Neural progenitor cell (in vitro differentiated cells): ENCODE data around the gene GALNT2. TPM values are rescaled to one million over a fixed set of nuclear protein-coding genes. Genes with fewer than 3 reads are reported as not detected.
A peak's percentile ranks its signal among the peaks of the same experiment; 100 is the strongest.

Experiments
- DNase-seq: peaks from one replicate; pipeline ENCODE4 v3.0.0-alpha.2; 2016; ENCODE audit warnings: low spot score
- H2AFZ ChIP-seq: fragments of 200-600 bp; sonication (generic); replicated peaks from 2 replicates; pipeline ENCODE4 v1.6.1; 2016; ENCODE audit warnings: antibody characterized with exemption
- H3F3A ChIP-seq: fragments of 200-600 bp; sonication (generic); 2 replicates; pipeline ENCODE4 v1.6.1; 2016; ENCODE audit warnings: antibody characterized with exemption, low read depth
- H3K27ac ChIP-seq: fragments of 200-600 bp; sonication (generic); 2 replicates; pipeline ENCODE4 v1.5.1; 2016; ENCODE audit warnings: mild to moderate bottlenecking
- H3K27me3 ChIP-seq: fragments of 200-600 bp; sonication (generic); 2 replicates; pipeline ENCODE4 v1.6.1; 2016; ENCODE audit warnings: mild to moderate bottlenecking, moderate library complexity
- H3K36me3 ChIP-seq: fragments of 200-600 bp; sonication (generic); 2 replicates; pipeline ENCODE4 v1.5.1; 2016
- H3K4me1 ChIP-seq: fragments of 200-600 bp; sonication (generic); 2 replicates; pipeline ENCODE4 v1.6.1; 2016; ENCODE audit warnings: mixed run types
- H3K4me2 ChIP-seq: fragments of 200-600 bp; sonication (generic); 2 replicates; pipeline ENCODE4 v1.6.1; 2016
- H3K4me3 ChIP-seq: fragments of 200-600 bp; sonication (generic); 2 replicates; pipeline ENCODE4 v1.5.1; 2016
- H3K79me2 ChIP-seq: fragments of 200-600 bp; sonication (generic); 2 replicates; pipeline ENCODE4 v1.6.1; 2016; ENCODE audit warnings: low read depth
- H3K9ac ChIP-seq: fragments of 200-600 bp; sonication (generic); 2 replicates; pipeline ENCODE4 v1.6.1; 2016
- H3K9me3 ChIP-seq: fragments of 200-600 bp; sonication (generic); 2 replicates; pipeline ENCODE4 v1.5.1; 2016; ENCODE audit warnings: low read depth
- H4K20me1 ChIP-seq: fragments of 200-600 bp; sonication (generic); 2 replicates; pipeline ENCODE4 v1.6.1; 2016; ENCODE audit warnings: low read depth
- H3K27ac Mint-ChIP-seq: 3 replicates; pipeline ENCODE4 v1.8.0; 2021; ENCODE audit warnings: mixed read lengths
- H3K27me3 Mint-ChIP-seq: 2 replicates; pipeline ENCODE4 v1.8.0; 2022; ENCODE audit warnings: low read depth, mild to moderate bottlenecking, inconsistent platforms, moderate library complexity, mixed read lengths; ENCODE audit not compliant: insufficient read depth
- H3K36me3 Mint-ChIP-seq: 3 replicates; pipeline ENCODE4 v1.8.0; 2021; ENCODE audit warnings: mixed read lengths
- H3K4me1 Mint-ChIP-seq: 3 replicates; pipeline ENCODE4 v1.8.0; 2021; ENCODE audit warnings: mixed read lengths
- H3K4me3 Mint-ChIP-seq: 3 replicates; pipeline ENCODE4 v1.8.0; 2021; ENCODE audit warnings: mild to moderate bottlenecking, moderate library complexity, mixed read lengths
- H3K9me3 Mint-ChIP-seq: 3 replicates; pipeline ENCODE4 v1.8.0; 2020; ENCODE audit warnings: mixed read lengths
- CTCF ChIP-seq: fragments of 200-600 bp; sonication (generic); IDR thresholded peaks from 2 replicates; pipeline ENCODE4 v1.5.1; 2017; ENCODE audit warnings: antibody characterized with exemption, mild to moderate bottlenecking
- EZH2 ChIP-seq: fragments of 200-600 bp; sonication (generic); IDR thresholded peaks from 2 replicates; pipeline ENCODE4 v1.6.1; 2017; ENCODE audit warnings: antibody characterized with exemption, mild to moderate bottlenecking, moderate library complexity
- EZH2phosphoT487 ChIP-seq: fragments of 200-600 bp; sonication (generic); IDR thresholded peaks from 2 replicates; pipeline ENCODE4 v1.6.1; 2017; ENCODE audit warnings: antibody characterized with exemption
- total RNA-seq: library from RNA; depleted of rRNA; stranded (reverse); fragments of >200 nt; gene quantifications from 2 replicates; pipeline ENCODE4 v1.2.3, GENCODE V29; 2015; ENCODE audit warnings: low replicate concordance

The GALNT2 gene
- total RNA-seq, 1 donor from 2014 or later: 37.6 TPM

GRCh38 chr1:230268371-230269170 lies 201.5 kb downstream of the GALNT2 start:
- TF ChIP-seq EZH2phosphoT487 (no peak), CTCF (peak; percentile 76), EZH2 (no peak)
- Histone ChIP-seq H3K4me3 (no peak overlapping the region), H3K9me3 (no peaks in the 10 kb centered on the region), H3K79me2 (no peaks in the 10 kb centered on the region), H3K4me2 (no peak overlapping the region), H3K27me3 (no peaks in the 10 kb centered on the region), H2AFZ (no peak overlapping the region), H3K4me1 (no peaks in the 10 kb centered on the region), H3K9ac (no peak overlapping the region), H4K20me1 (no peaks in the 10 kb centered on the region), H3K36me3 (no peaks in the 10 kb centered on the region), H3K27ac (no peak overlapping the region), H3F3A (no peaks in the 10 kb centered on the region)
- H3K4me1 Mint-ChIP-seq: peaks cover 3% of the 10 kb centered on the region
- no peak overlapping the region for H3K27ac Mint-ChIP-seq
- peak; percentile 78 for DNase-seq
- no peaks in the 10 kb centered on the region for H3K9me3 Mint-ChIP-seq
- no peaks in the 10 kb centered on the region for H3K27me3 Mint-ChIP-seq
- no peak overlapping the region for H3K4me3 Mint-ChIP-seq
- H3K36me3 Mint-ChIP-seq: peaks cover 3% of the 10 kb centered on the region

- Histone ChIP-seq H4K20me1 (no peaks in the 10 kb centered on the region), H3K27ac (no peak overlapping the region), H3K4me3 (no peak overlapping the region), H3F3A (peaks cover 9% of the 10 kb centered on the region), H3K79me2 (no peaks in the 10 kb centered on the region), H3K4me2 (no peak overlapping the region), H3K9ac (no peak overlapping the region), H3K36me3 (peaks cover 5% of the 10 kb centered on the region), H2AFZ (no peak overlapping the region), H3K27me3 (no peaks in the 10 kb centered on the region), H3K9me3 (no peaks in the 10 kb centered on the region), H3K4me1 (no peaks in the 10 kb centered on the region)
- no peak for DNase-seq
- H3K36me3 Mint-ChIP-seq: peaks cover 7% of the 10 kb centered on the region
- H3K27ac Mint-ChIP-seq: peak overlapping the region; percentile 36
- peaks cover 3% of the 10 kb centered on the region for H3K4me1 Mint-ChIP-seq
- no peaks in the 10 kb centered on the region for H3K9me3 Mint-ChIP-seq
- H3K4me3 Mint-ChIP-seq: no peak overlapping the region
- TF ChIP-seq EZH2 (no peak), EZH2phosphoT487 (no peak), CTCF (no peak)
- H3K27me3 Mint-ChIP-seq: no peaks in the 10 kb centered on the region
Measured at GRCh38 chr1:230270185-230270558, 203.1 kb downstream of the GALNT2 start.

GRCh38 chr1:230270559-230271281 lies 203.7 kb downstream of the GALNT2 start:
- DNase-seq: no peak
- H3K4me1 Mint-ChIP-seq: peaks cover 3% of the 10 kb centered on the region
- no peaks in the 10 kb centered on the region for H3K9me3 ChIP-seq
- peak overlapping the region; percentile 36 for H3K27ac Mint-ChIP-seq
- H2AFZ ChIP-seq: no peak overlapping the region
- H3K27me3 ChIP-seq: no peaks in the 10 kb centered on the region
- H3K9ac ChIP-seq: no peak overlapping the region
- H4K20me1 ChIP-seq: no peaks in the 10 kb centered on the region
- H3K4me2 ChIP-seq: no peak overlapping the region
- H3K4me1 ChIP-seq: no peaks in the 10 kb centered on the region
- no peak overlapping the region for H3K27ac ChIP-seq
- H3K36me3 Mint-ChIP-seq: peaks cover 6% of the 10 kb centered on the region
- no peak overlapping the region for H3K4me3 Mint-ChIP-seq
- no peak overlapping the region for H3K4me3 ChIP-seq
- peaks cover 11% of the 10 kb centered on the region for H3K36me3 ChIP-seq
- no peaks in the 10 kb centered on the region for H3K9me3 Mint-ChIP-seq
- peaks cover 14% of the 10 kb centered on the region for H3F3A ChIP-seq
- no peaks in the 10 kb centered on the region for H3K27me3 Mint-ChIP-seq
- no peak for TF ChIP-seq CTCF
- H3K79me2 ChIP-seq: no peaks in the 10 kb centered on the region
